Ovary (tissue), 9 donors: ENCODE measurements around the gene GPC6. TPM values are rescaled to one million over a fixed set of nuclear protein-coding genes. Genes with fewer than 3 reads are reported as not detected.

Experiments
- DNase-seq, 5 donors: peaks; one replicate each; pipeline ENCODE4 v3.0.0-alpha.2; 2019 to 2020
- H3K27ac ChIP-seq, 2 donors: fragments of 200-600 bp; one replicate each; pipeline versions ENCODE4 v1.5.1 to v1.8.0; 2019 to 2022
- H3K27me3 ChIP-seq: fragments of 200-600 bp; one replicate; pipeline ENCODE4 v1.8.0; 2022
- H3K36me3 ChIP-seq: fragments of 200-600 bp; sonication (generic); one replicate; pipeline ENCODE4 v1.5.1; 2019
- H3K4me1 ChIP-seq: one replicate; pipeline ENCODE4 v1.8.1; 2013; ENCODE audit warnings: mild to moderate bottlenecking, moderate library complexity; ENCODE audit not compliant: insufficient read depth
- H3K4me3 ChIP-seq: fragments of 200-600 bp; sonication (generic); one replicate; pipeline ENCODE4 v1.5.1; 2017
- H3K9me3 ChIP-seq, 2 donors: fragments of 200-600 bp in 1 of 2; sonication (generic) in 1 of 2; one replicate each; pipeline versions ENCODE4 v1.5.1 to v1.8.1; 2013 to 2019; ENCODE audit warnings: mild to moderate bottlenecking in 1 of 2, moderate library complexity in 1 of 2
- EP300 ChIP-seq: sonication (generic); formaldehyde crosslinking; IDR thresholded peaks from one replicate; pipeline ENCODE4 v1.6.1; 2017; ENCODE audit warnings: antibody characterized with exemption
- POLR2A ChIP-seq: fragments of 450-650 bp; IDR thresholded peaks from one replicate; pipeline ENCODE4 v1.6.1; 2017; ENCODE audit warnings: antibody characterized with exemption, mild to moderate bottlenecking, moderate library complexity
- WGBS, 3 donors: extraction: QIAGEN DNeasy Blood & Tissue Kit in 1 of 3; methylation state at CpG; one replicate each; pipeline versions ENCODE4 v1.1.5 to v1.1.7; 2013 to 2017; 5-methylcytosine and 5-hydroxymethylcytosine counted together
- intact Hi-C, 4 donors: fragments of 100-400 bp; cut with DNase I; formaldehyde crosslinking; loops; one replicate each; pipeline versions ENCODE4 v1.11.0 to v1.15.1; 2022 to 2023
- polyA plus RNA-seq, 2 donors: library from polyadenylated mRNA; stranded (reverse); fragments of 200-250 nt in 1 of 2; fragments of 350-450 nt in 1 of 2; fragmentation: Illumina TruSeq in 1 of 2; extraction: RNeasy Lipid Tissue Mini Kit (QIAGEN cat#74804) in 1 of 2; gene quantifications; one replicate each; pipeline ENCODE4 v1.2.3, GENCODE V29; 2013 to 2014
- total RNA-seq, 7 donors: library from RNA; depleted of rRNA in 2 of 7; stranded (reverse); fragments of >200 nt in 2 of 7; fragmentation: NEBNext Ultra II Directional in 3 of 7; extraction: Animal tissue kit (Norgen Biotek cat#: 25700) in 3 of 7; gene quantifications; one replicate each; pipeline versions ENCODE4 v1.1.0 to v1.2.4, GENCODE V29; 2016 to 2023
- TF ChIP-seq, protein P1 (sequence below), 3 donors: fragments of 450-650 bp in 2 of 3; fragments of 200-600 bp in 1 of 3; IDR thresholded peaks; one replicate each; pipeline versions ENCODE4 v1.5.1 to v1.8.0; 2016 to 2022; ENCODE audit warnings: antibody characterized with exemption in 3 of 3, mild to moderate bottlenecking in 1 of 3
- donor health status: DM: no; HTN: no; CAD: no; lungs with moderate emphysema.
- donor health status: DM: no; HTN: no; CAD: no.
- donor health status: Bipolar disorder and iron deficiency.
- donor health status: DM: yes; HTN: yes; CAD: no.
- donor health status: DM: no; HTN: no; CAD: no.
- donor health status: DM: yes; HTN: yes; CAD: no.

The GPC6 gene
- total and polyA plus RNA-seq, 9 donors, result 4.3 to 22.3 (median 17.9) TPM

DNA sequence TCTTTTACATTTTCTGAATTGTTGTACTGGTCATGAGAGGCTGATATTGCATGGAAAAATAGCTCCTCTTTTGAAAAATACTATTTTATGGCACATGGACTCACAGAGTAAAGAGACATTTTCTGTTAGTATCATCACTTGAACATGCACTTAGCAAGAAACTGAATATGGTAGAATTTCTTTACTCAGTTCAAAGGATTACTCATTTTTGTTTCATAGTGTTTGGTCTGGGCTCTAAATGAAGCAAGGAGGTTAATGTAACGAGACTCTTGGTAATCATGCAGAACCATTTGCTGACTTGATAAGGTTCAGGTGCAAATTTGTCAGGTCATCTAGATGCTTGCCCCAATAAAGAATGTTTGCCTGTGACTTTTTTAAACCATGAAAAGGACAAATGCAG is 63.2 kb downstream of the GPC6 start:
- Histone ChIP-seq H3K27me3 (no peaks in the 10 kb centered on the region), H3K36me3 (no peaks in the 10 kb centered on the region), H3K4me3 (no peak overlapping the region), H3K9me3 (no peaks in the 10 kb centered on the region), H3K27ac (no peak overlapping the region), H3K4me1 (peaks cover 2% of the 10 kb centered on the region)
- intact Hi-C loops, result no loop called here
- TF ChIP-seq EP300, result no peak
- no peak for TF ChIP-seq POLR2A
- TF ChIP-seq, protein P1, sequence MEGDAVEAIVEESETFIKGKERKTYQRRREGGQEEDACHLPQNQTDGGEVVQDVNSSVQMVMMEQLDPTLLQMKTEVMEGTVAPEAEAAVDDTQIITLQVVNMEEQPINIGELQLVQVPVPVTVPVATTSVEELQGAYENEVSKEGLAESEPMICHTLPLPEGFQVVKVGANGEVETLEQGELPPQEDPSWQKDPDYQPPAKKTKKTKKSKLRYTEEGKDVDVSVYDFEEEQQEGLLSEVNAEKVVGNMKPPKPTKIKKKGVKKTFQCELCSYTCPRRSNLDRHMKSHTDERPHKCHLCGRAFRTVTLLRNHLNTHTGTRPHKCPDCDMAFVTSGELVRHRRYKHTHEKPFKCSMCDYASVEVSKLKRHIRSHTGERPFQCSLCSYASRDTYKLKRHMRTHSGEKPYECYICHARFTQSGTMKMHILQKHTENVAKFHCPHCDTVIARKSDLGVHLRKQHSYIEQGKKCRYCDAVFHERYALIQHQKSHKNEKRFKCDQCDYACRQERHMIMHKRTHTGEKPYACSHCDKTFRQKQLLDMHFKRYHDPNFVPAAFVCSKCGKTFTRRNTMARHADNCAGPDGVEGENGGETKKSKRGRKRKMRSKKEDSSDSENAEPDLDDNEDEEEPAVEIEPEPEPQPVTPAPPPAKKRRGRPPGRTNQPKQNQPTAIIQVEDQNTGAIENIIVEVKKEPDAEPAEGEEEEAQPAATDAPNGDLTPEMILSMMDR (IDR thresholded peaks at IDR 0.05), result no peak
- WGBS, 3 donors, result 89 to 94% (median 93%) methylated on average over 1 of the region's 1 CpG
- DNase-seq, result no peak

DNA sequence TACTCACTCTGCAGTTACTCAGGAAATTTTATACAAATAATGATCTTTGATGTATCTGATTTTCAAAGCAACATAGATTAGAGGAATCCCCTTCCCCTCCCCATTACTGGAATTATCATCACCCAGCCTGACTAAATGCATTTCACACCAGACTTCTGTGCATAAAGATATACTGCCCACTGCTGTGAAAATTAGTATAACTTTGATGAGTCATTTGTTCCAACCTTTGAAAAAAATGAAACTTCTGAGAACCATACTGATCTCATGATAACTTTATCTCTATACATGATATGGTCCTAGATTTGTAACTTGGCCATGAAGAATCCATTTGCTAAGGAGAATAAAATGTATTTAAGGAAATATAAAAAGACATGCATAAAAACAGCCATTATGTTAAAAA is 63.9 kb downstream of the GPC6 start:
- no peaks in the 10 kb centered on the region for H3K9me3 ChIP-seq
- no peak for DNase-seq
- no peak overlapping the region for H3K27ac ChIP-seq
- H3K36me3 ChIP-seq, result no peaks in the 10 kb centered on the region
- no peaks in the 10 kb centered on the region for H3K27me3 ChIP-seq
- peaks cover 2% of the 10 kb centered on the region for H3K4me1 ChIP-seq
- no peak overlapping the region for H3K4me3 ChIP-seq
- intact Hi-C loops, result no loop called here
- TF ChIP-seq POLR2A, result no peak
- TF ChIP-seq, protein P1 (IDR thresholded peaks at IDR 0.05), result no peak
- TF ChIP-seq EP300, result no peak

DNA sequence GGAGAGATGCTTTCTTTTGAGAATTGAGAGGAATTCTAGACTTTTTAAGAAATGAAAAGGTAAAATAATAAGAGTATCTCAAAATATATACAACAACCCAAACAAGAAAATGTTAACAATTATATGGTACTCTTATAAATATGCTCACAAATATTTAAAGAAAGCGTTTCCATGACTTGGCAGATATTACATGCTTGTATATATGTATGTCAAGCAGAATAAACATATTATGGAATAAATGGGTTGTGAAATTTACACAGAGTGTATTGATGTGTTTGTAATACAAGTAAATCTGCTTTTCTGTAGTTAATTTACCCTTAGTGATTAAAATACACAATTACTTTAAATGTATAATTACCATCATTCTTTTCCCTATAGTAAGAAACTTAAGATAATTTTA is 65.8 kb downstream of the GPC6 start:
- H3K27me3 ChIP-seq, result no peaks in the 10 kb centered on the region
- 92 to 96% (median 95%) methylated on average over 1 of the region's 1 CpG for WGBS, 3 donors
- TF ChIP-seq, protein P1 (IDR thresholded peaks at IDR 0.05), result no peak
- TF ChIP-seq POLR2A (no peak), EP300 (no peak)
- H3K36me3 ChIP-seq, result no peaks in the 10 kb centered on the region
- DNase-seq, result no peak
- H3K9me3 ChIP-seq, result no peaks in the 10 kb centered on the region
- H3K4me3 ChIP-seq, result no peak overlapping the region
- H3K27ac ChIP-seq, result no peak overlapping the region
- intact Hi-C loops, result no loop called here
- H3K4me1 ChIP-seq, result peaks cover 2% of the 10 kb centered on the region

DNA sequence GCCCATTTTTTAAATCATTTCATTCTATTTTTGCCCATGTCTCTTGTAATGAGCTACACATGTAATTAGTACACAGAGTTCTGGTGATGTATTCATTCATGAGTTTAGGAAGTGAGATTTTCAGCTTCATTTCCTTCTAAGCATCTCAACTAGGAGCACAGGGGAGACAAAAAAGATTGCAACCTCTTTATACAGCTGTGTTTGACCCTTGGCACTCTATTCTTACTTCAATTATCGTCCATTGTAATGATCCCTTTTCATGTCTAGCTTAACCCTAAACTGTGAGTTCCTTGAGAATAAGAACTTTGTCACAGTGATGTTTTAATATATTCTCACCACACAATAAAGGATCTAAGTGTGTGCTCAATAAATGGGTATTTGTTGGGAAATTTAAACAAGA is 67.1 kb downstream of the GPC6 start:
- no peak for DNase-seq
- TF ChIP-seq EP300 (no peak), POLR2A (no peak)
- TF ChIP-seq, protein P1 (IDR thresholded peaks at IDR 0.05), result no peak
- 74 to 84% (median 83%) methylated on average over 1 of the region's 1 CpG for WGBS, 3 donors

DNA sequence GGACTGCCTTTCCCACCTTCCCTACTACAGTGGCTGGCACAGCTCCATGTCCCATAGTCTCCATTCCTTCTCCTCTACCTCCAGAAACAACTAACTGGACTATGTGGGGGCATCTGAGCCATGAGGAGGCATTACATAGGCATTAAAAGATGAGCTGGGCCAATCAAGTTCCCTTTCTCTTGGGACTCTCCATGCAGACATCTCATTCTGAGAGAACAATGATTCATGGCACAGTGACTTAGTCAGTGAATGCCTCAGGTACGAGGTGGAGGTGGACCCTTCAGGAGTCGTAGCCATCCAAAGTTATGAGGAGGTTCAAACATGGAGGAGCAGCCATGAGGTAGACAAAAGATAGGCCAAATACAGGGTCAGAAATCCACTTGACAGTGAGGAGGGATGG is 70.0 kb downstream of the GPC6 start:
- H3K4me1 ChIP-seq, result peaks cover 2% of the 10 kb centered on the region
- H3K27me3 ChIP-seq, result no peaks in the 10 kb centered on the region
- no peak overlapping the region for H3K27ac ChIP-seq
- DNase-seq, result no peak
- H3K36me3 ChIP-seq, result no peaks in the 10 kb centered on the region
- TF ChIP-seq EP300 (no peak), POLR2A (no peak)
- TF ChIP-seq, protein P1 (IDR thresholded peaks at IDR 0.05), result no peak
- H3K4me3 ChIP-seq, result no peak overlapping the region
- WGBS, 3 donors, result 97 to 98% (median 98%) methylated on average over 2 of the region's 2 CpGs
- H3K9me3 ChIP-seq, result no peaks in the 10 kb centered on the region
- intact Hi-C loops, result no loop called here

More for the DNA sequence above, 67.1 kb downstream of the GPC6 start:
- Histone ChIP-seq H3K36me3 (no peaks in the 10 kb centered on the region), H3K27me3 (no peaks in the 10 kb centered on the region), H3K27ac (no peak overlapping the region), H3K4me1 (peaks cover 2% of the 10 kb centered on the region), H3K9me3 (no peaks in the 10 kb centered on the region), H3K4me3 (no peak overlapping the region)
- intact Hi-C loops, result no loop called here
